CD4-positive, alpha-beta T cell treated with Interleukin-17A for 1 hour (primary cell): ENCODE measurements around the gene TPRN.

Experiments
- DNase-seq: peaks from one replicate; pipeline ENCODE4 v3.0.0-alpha.2; 2020

TPRN gene

GRCh38 chr9:137188490-137189296 is 11.8 kb downstream of the TPRN start, which contains the start of the genes ANAPC2 and SSNA1:
TSS of gene ANAPC2 (minus strand) at chr9:137188560. CDS start at chr9:137188532, 28 bp downstream.
TSS of gene SSNA1 (plus strand) at chr9:137188676. CDS start at chr9:137188727, 51 bp downstream.
- DNase-seq = peak; percentile 92

GRCh38 chr9:137188086-137188489 is 12.5 kb downstream of the TPRN start:
- DNase-seq = no peak

GRCh38 chr9:137187386-137187785 is 13.2 kb downstream of the TPRN start:
- DNase-seq = no peak

- no peak for DNase-seq
Measured at GRCh38 chr9:137186385-137186784, 14.2 kb downstream of the TPRN start.

- DNase-seq = no peak
Measured at GRCh38 chr9:137185921-137186320, 14.6 kb downstream of the TPRN start.

GRCh38 chr9:137184881-137185660 is 15.5 kb downstream of the TPRN start:
- DNase-seq = no peak

- no peak for DNase-seq
Measured at GRCh38 chr9:137183980-137184595, 16.5 kb downstream of the TPRN start.

GRCh38 chr9:137182836-137183235 is 17.7 kb downstream of the TPRN start:
- DNase-seq = no peak

GRCh38 chr9:137181680-137182079 is 18.9 kb downstream of the TPRN start:
- no peak for DNase-seq

- DNase-seq = no peak
Measured at GRCh38 chr9:137180491-137180890, 20.1 kb downstream of the TPRN start.

GRCh38 chr9:137179761-137180160 is 20.8 kb downstream of the TPRN start:
- DNase-seq = no peak

GRCh38 chr9:137178939-137179630 is 21.5 kb downstream of the TPRN start:
- DNase-seq = no peak

- no peak for DNase-seq
Measured at GRCh38 chr9:137178201-137178938, 22.2 kb downstream of the TPRN start.

GRCh38 chr9:137176302-137177182 is 24.0 kb downstream of the TPRN start:
- peak; percentile 32 for DNase-seq

GRCh38 chr9:137175345-137175961 is 25.1 kb downstream of the TPRN start:
- no peak for DNase-seq

- DNase-seq = no peak
Measured at GRCh38 chr9:137174722-137175293, 25.7 kb downstream of the TPRN start.

GRCh38 chr9:137173796-137174664 is 26.5 kb downstream of the TPRN start:
- DNase-seq = no peak

- DNase-seq = no peak
Measured at GRCh38 chr9:137172901-137173795, 27.4 kb downstream of the TPRN start.
